Suprapubic skin (tissue), 3 donors: ENCODE data around the gene AKR1C1.

Experiments used
- EP300 ChIP-seq: sonication (generic); formaldehyde crosslinking; IDR thresholded peaks from one replicate; pipeline ENCODE4 v1.6.1; 2017; ENCODE audit warnings: antibody characterized with exemption
- POLR2A ChIP-seq, 2 donors: fragments of 450-650 bp; IDR thresholded peaks; one replicate each; pipeline ENCODE4 v1.6.1; 2017; ENCODE audit warnings: antibody characterized with exemption in 2 of 2, mild to moderate bottlenecking in 2 of 2, moderate library complexity in 2 of 2
- TF ChIP-seq, protein P1 (sequence below), 2 donors: fragments of 200-600 bp in 1 of 2; fragments of 450-650 bp in 1 of 2; sonication (generic) in 1 of 2; IDR thresholded peaks; one replicate each; pipeline ENCODE4 v1.5.1; 2016 to 2019; ENCODE audit warnings: antibody characterized with exemption in 2 of 2, mild to moderate bottlenecking in 1 of 2, moderate library complexity in 1 of 2

DNA sequence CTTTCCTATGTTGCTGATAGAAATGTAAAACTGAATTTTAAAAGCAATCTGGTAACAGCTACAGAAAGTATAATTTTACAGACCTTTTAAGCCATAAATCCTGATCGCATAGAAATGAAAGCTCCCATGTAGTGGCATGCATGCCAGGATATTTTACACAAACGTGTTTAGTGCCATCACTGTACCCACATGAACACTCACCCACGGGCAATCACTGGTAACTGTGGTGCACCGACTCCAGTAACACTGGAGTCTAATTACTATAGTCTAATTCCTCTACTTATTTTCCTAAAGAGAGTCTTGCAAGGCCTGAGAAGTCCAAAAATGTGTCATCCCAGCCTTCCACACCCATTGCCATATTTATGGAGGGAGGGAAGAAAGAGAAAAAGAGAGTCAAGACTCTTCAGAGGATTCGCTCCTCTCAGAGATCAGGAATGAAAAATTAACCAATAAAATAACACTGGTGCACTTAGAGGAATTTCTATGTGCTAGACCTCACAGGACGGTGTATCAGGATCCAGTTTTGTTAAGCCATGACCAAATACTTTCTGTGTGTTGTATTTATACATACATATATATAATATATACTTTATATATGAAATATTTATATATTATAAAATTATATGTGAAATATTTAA lies 48.9 kb upstream of the AKR1C1 start:
- TF ChIP-seq POLR2A (IDR thresholded peaks at IDR 0.05) (no peak), EP300 (no peak)
- TF ChIP-seq, protein P1, sequence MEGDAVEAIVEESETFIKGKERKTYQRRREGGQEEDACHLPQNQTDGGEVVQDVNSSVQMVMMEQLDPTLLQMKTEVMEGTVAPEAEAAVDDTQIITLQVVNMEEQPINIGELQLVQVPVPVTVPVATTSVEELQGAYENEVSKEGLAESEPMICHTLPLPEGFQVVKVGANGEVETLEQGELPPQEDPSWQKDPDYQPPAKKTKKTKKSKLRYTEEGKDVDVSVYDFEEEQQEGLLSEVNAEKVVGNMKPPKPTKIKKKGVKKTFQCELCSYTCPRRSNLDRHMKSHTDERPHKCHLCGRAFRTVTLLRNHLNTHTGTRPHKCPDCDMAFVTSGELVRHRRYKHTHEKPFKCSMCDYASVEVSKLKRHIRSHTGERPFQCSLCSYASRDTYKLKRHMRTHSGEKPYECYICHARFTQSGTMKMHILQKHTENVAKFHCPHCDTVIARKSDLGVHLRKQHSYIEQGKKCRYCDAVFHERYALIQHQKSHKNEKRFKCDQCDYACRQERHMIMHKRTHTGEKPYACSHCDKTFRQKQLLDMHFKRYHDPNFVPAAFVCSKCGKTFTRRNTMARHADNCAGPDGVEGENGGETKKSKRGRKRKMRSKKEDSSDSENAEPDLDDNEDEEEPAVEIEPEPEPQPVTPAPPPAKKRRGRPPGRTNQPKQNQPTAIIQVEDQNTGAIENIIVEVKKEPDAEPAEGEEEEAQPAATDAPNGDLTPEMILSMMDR (IDR thresholded peaks at IDR 0.05), result no peak
